PFSK-1 (cell line): Measurements from ENCODE around the gene LTBP2.

Experiments used
- FOXP2 ChIP-seq: optimal IDR thresholded peaks from 2 replicates; pipeline ENCODE3; 2011; ENCODE audit warnings: borderline replicate concordance, control low read depth, inconsistent platforms; ENCODE audit not compliant: insufficient read depth; ENCODE audit errors: extremely low read length, extremely low read depth
- POLR2AphosphoS5 ChIP-seq: IDR thresholded peaks from 2 replicates; pipeline ENCODE4 v1.6.1; 2012; ENCODE audit warnings: low read depth, mild to moderate bottlenecking, control low read depth, low read length, moderate library complexity
- REST ChIP-seq, 2 experiments: IDR thresholded peaks; 2 replicates each; pipeline versions ENCODE4 v1.6.1 to v1.8.0; 2011 to 2012; ENCODE audit warnings: low read depth in 2 of 2, low read length in 2 of 2, control low read depth in 1 of 2, inconsistent platforms in 1 of 2, mild to moderate bottlenecking in 1 of 2, moderate library complexity in 1 of 2; ENCODE audit not compliant: insufficient read depth in 1 of 2
- SIN3A ChIP-seq: IDR thresholded peaks from 2 replicates; pipeline ENCODE4 v1.6.1; 2012; ENCODE audit warnings: mild to moderate bottlenecking, low read length, moderate library complexity, borderline replicate concordance; ENCODE audit not compliant: insufficient read depth
- TAF1 ChIP-seq: IDR thresholded peaks from 2 replicates; pipeline ENCODE4 v1.6.1; 2012; ENCODE audit warnings: low read length, control low read depth, borderline replicate concordance; ENCODE audit not compliant: insufficient read depth

LTBP2 gene

GRCh38 chr14:74558655-74559054, 53.4 kb downstream of the LTBP2 start:
- TF ChIP-seq SIN3A (no peak), FOXP2 (no peak), REST (IDR thresholded peaks at IDR 0.05; ENCODE audit: insufficient read depth in 1 of 2, low read depth in 2 of 2, low read length in 2 of 2) (no peak), POLR2AphosphoS5 (no peak), TAF1 (no peak)

DNA sequence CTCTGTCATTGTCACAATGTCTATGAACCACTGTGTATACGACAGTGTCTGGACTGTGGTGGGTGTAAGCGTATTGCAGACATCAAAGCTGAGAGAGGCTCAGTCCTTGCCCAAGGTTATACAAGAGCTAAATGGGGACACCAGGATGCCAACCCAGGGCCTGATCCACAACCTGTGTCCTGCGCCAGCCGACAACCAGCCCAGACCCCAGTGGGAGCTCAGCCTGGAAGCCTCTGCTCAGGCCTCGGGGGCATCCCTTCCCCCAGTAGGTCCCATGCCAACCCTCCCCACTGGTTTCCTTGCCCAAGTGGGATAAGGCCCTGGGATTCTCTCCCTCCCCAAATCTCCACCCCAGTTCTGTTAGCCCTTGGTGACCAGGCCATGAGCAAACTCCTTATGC, 54.3 kb downstream of the LTBP2 start:
- no peak for TF ChIP-seq SIN3A
- TF ChIP-seq POLR2AphosphoS5, result no peak
- TF ChIP-seq FOXP2, result no peak
- TF ChIP-seq REST (IDR thresholded peaks at IDR 0.05; ENCODE audit: insufficient read depth in 1 of 2, low read depth in 2 of 2, low read length in 2 of 2), result no peak
- TF ChIP-seq TAF1, result no peak

- no peak for TF ChIP-seq REST (IDR thresholded peaks at IDR 0.05; ENCODE audit: insufficient read depth in 1 of 2, low read depth in 2 of 2, low read length in 2 of 2)
- no peak for TF ChIP-seq SIN3A
- TF ChIP-seq TAF1, result no peak
- TF ChIP-seq POLR2AphosphoS5, result no peak
- TF ChIP-seq FOXP2, result no peak
Observed at GRCh38 chr14:74555476-74556050, 56.5 kb downstream of the LTBP2 start.

DNA sequence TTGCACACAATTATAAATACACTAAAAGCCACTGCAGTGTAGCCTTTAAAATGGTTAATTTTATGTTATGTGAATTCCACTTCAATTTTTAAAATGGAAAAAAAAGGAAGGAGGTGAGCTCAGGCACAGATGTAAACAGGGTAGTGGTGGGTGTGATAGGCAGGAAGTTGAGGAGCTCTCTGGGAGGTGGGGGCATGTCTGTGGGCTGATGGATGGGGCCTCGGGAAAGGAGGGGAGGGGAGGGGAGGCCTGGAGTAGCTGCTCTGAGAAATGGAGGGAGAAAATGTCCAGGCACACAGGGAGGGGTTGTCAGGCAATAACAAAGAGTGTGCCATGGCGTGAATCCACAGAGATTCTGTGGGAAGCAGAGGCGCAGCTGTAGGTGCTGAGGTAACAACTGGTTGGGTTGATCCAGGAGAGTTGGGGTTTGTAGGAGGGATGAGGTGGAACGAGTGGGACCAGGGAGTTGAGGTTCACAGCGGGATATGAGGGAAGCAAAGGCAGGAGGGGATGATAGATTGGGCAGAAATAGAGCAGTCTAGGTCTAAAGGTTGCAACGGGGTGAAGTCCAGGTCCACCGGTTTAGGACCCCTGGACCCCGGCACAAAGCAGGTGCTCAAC, 57.2 kb downstream of the LTBP2 start:
- TF ChIP-seq FOXP2 (no peak), POLR2AphosphoS5 (no peak), SIN3A (no peak), REST (IDR thresholded peaks at IDR 0.05; ENCODE audit: insufficient read depth in 1 of 2, low read depth in 2 of 2, low read length in 2 of 2) (no peak), TAF1 (no peak)

DNA sequence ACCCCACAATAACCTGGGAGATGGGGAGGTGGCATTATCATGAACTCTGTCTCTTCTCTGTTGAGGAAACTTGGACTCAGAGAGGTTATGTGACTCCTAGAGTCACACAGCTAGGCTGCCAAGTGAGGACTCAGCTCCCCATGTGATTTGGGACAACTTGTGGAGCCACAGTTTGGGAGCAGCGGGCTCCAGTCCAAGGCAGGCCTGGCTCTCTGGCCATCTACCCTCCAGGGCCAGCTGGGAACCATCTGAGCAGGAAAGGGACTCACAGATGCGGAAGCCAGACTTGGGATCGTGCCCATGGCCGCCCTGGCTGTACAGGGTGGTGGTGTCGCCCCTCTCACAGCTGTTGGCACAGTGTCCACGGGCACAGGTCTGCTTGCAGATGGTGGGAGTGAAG, 59.4 kb downstream of the LTBP2 start:
- TF ChIP-seq SIN3A, result no peak
- no peak for TF ChIP-seq REST (IDR thresholded peaks at IDR 0.05; ENCODE audit: insufficient read depth in 1 of 2, low read depth in 2 of 2, low read length in 2 of 2)
- no peak for TF ChIP-seq TAF1
- TF ChIP-seq FOXP2, result no peak
- TF ChIP-seq POLR2AphosphoS5, result no peak
